Lower lobe of right lung (tissue), 2 donors: ENCODE results near the gene TXNRD1. TPM values are rescaled to one million over a fixed set of nuclear protein-coding genes. Genes with fewer than 3 reads are reported as not detected.

Experiments
- ATAC-seq, 2 donors: fragments of 200-7000 bp; cut with Tn5 transposase; one replicate each; pipeline ENCODE4 v1.9.1; 2020 to 2022; ENCODE audit warnings: mild to moderate bottlenecking in 2 of 2, moderate library complexity in 2 of 2
- DNase-seq: peaks from one replicate; pipeline ENCODE4 v3.0.0-alpha.2; 2020
- H3K27ac ChIP-seq: fragments of 200-600 bp; one replicate; pipeline ENCODE4 v1.8.0; 2022
- H3K27me3 ChIP-seq: fragments of 200-600 bp; one replicate; pipeline ENCODE4 v1.8.0; 2022; ENCODE audit warnings: low read depth
- H3K36me3 ChIP-seq: fragments of 200-600 bp; one replicate; pipeline ENCODE4 v1.8.0; 2022; ENCODE audit warnings: mild to moderate bottlenecking
- H3K4me1 ChIP-seq: fragments of 200-600 bp; one replicate; pipeline ENCODE4 v1.8.0; 2022
- H3K4me3 ChIP-seq: fragments of 200-600 bp; one replicate; pipeline ENCODE4 v1.8.0; 2022; ENCODE audit warnings: mild to moderate bottlenecking
- H3K9me3 ChIP-seq: fragments of 200-600 bp; one replicate; pipeline ENCODE4 v1.8.0; 2022
- CTCF ChIP-seq: fragments of 200-600 bp; IDR thresholded peaks from one replicate; pipeline ENCODE4 v1.8.0; 2022; ENCODE audit warnings: antibody characterized with exemption, mild to moderate bottlenecking
- intact Hi-C: fragments of 100-400 bp; cut with DNase I; formaldehyde crosslinking; loops from one replicate; pipeline ENCODE4 v1.11.0; 2022
- total RNA-seq: library from RNA; stranded (reverse); fragmentation: NEBNext Ultra II Directional; extraction: Animal tissue kit (Norgen Biotek cat#: 25700); gene quantifications from one replicate; pipeline ENCODE4 v1.2.1, GENCODE V29; 2021
- donor health status: DM: no; HTN: yes; CAD: no; lungs with severe emphysema.

TXNRD1 gene
- total RNA-seq, 1 donor from 2014 or later = 144 TPM

- Histone ChIP-seq H3K27ac (no peak overlapping the region), H3K9me3 (peaks cover 13% of the 10 kb centered on the region), H3K4me3 (no peak overlapping the region), H3K27me3 (no peaks in the 10 kb centered on the region), H3K4me1 (peaks cover 41% of the 10 kb centered on the region), H3K36me3 (no peaks in the 10 kb centered on the region)
- DNase-seq (no peak), ATAC-seq (no peak)
- no peak for TF ChIP-seq CTCF
- intact Hi-C loops = no loop called here
Measured at GRCh38 chr12:104180374-104180773, 35.2 kb upstream of the TXNRD1 start.

- no peaks in the 10 kb centered on the region for H3K36me3 ChIP-seq
- intact Hi-C loops = no loop called here
- ATAC-seq = no peak
Measured at GRCh38 chr12:104181313-104181712, 34.3 kb upstream of the TXNRD1 start.

GRCh38 chr12:104182144-104182543, 33.4 kb upstream of the TXNRD1 start:
- ATAC-seq = peak in 1 of 2 donors; percentile 27
- peaks cover 13% of the 10 kb centered on the region for H3K9me3 ChIP-seq
- H3K4me3 ChIP-seq = no peak overlapping the region
- no peak for TF ChIP-seq CTCF
- peak overlapping the region; percentile 31 for H3K27ac ChIP-seq
- intact Hi-C loops = no loop called here
- no peaks in the 10 kb centered on the region for H3K27me3 ChIP-seq
- peaks cover 36% of the 10 kb centered on the region for H3K4me1 ChIP-seq
- no peak for DNase-seq
- no peaks in the 10 kb centered on the region for H3K36me3 ChIP-seq

More at GRCh38 chr12:104181313-104181712, 34.3 kb upstream of the TXNRD1 start:
- no peak for TF ChIP-seq CTCF
- H3K4me1 ChIP-seq = peaks cover 41% of the 10 kb centered on the region
- no peak overlapping the region for H3K4me3 ChIP-seq
- no peak for DNase-seq
- peak overlapping the region; percentile 31 for H3K27ac ChIP-seq
- H3K9me3 ChIP-seq = peaks cover 13% of the 10 kb centered on the region
- no peaks in the 10 kb centered on the region for H3K27me3 ChIP-seq

- ATAC-seq = no peak
- H3K36me3 ChIP-seq = no peaks in the 10 kb centered on the region
- TF ChIP-seq CTCF = no peak
- H3K27me3 ChIP-seq = no peaks in the 10 kb centered on the region
- peaks cover 29% of the 10 kb centered on the region for H3K4me1 ChIP-seq
- no peak overlapping the region for H3K4me3 ChIP-seq
- H3K9me3 ChIP-seq = peaks cover 13% of the 10 kb centered on the region
- peak overlapping the region; percentile 27 for H3K27ac ChIP-seq
- intact Hi-C loops = no loop called here
- no peak for DNase-seq
Measured at GRCh38 chr12:104182621-104183378, 32.8 kb upstream of the TXNRD1 start.

GRCh38 chr12:104183443-104183842, 32.1 kb upstream of the TXNRD1 start:
- ATAC-seq (no peak), DNase-seq (no peak)
- no peak for TF ChIP-seq CTCF
- Histone ChIP-seq H3K27me3 (no peaks in the 10 kb centered on the region), H3K4me1 (peaks cover 23% of the 10 kb centered on the region), H3K9me3 (peaks cover 13% of the 10 kb centered on the region), H3K27ac (no peak overlapping the region), H3K4me3 (no peak overlapping the region), H3K36me3 (no peaks in the 10 kb centered on the region)
- intact Hi-C loops = no loop called here
